WI38 (cell line): Measurements from ENCODE around the gene STYXL2.

Experiments used
- H3K4me3 ChIP-seq: 2 replicates; pipeline ENCODE4 v1.5.1; 2011; ENCODE audit warnings: low read depth, mild to moderate bottlenecking, control low read depth, low read length
- TF ChIP-seq, protein P1 (sequence below): IDR thresholded peaks from 2 replicates; pipeline ENCODE4 v1.5.1; 2012; ENCODE audit warnings: low read depth, mild to moderate bottlenecking, control low read depth, low read length

The STYXL2 gene

DNA sequence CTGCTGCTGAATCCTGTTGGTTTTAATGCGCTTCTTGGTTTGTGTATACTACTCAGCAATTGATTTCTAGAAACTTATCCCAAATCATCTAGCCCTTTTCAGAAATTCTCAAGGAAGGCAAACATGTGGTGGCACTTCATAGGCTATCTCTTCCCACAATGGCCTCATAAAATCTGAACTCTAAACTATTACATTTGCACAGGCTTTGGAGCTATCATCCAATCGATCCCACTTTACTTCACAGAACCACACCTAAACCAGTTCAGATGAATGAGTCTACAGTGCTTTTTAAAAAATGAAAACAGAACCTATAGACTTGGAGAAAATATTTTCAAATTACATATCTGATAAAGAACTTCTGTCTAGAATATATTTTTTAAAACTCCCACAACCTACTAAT is 6.9 kb downstream of the STYXL2 start:
- no peak overlapping the region for H3K4me3 ChIP-seq
- TF ChIP-seq, protein P1, sequence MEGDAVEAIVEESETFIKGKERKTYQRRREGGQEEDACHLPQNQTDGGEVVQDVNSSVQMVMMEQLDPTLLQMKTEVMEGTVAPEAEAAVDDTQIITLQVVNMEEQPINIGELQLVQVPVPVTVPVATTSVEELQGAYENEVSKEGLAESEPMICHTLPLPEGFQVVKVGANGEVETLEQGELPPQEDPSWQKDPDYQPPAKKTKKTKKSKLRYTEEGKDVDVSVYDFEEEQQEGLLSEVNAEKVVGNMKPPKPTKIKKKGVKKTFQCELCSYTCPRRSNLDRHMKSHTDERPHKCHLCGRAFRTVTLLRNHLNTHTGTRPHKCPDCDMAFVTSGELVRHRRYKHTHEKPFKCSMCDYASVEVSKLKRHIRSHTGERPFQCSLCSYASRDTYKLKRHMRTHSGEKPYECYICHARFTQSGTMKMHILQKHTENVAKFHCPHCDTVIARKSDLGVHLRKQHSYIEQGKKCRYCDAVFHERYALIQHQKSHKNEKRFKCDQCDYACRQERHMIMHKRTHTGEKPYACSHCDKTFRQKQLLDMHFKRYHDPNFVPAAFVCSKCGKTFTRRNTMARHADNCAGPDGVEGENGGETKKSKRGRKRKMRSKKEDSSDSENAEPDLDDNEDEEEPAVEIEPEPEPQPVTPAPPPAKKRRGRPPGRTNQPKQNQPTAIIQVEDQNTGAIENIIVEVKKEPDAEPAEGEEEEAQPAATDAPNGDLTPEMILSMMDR, result no peak

DNA sequence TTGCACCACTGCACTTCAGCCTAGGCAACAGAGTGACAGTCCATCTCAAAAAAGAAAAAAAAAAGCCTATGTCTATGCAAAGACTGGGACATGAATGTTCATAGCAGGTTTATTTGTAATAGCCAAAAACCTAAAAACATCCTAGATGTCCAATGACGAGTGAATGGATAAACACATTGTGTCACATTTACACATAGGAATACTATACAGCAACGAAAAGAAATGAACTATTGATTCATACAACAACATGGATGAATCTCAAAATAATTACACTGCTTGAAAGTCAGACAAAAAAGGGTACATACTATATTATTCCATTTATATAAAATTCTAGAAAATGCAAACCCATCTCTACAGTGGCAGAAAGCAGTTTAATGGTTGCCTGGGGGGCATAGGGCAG is 7.9 kb downstream of the STYXL2 start:
- no peak overlapping the region for H3K4me3 ChIP-seq
- TF ChIP-seq, protein P1, result no peak

DNA sequence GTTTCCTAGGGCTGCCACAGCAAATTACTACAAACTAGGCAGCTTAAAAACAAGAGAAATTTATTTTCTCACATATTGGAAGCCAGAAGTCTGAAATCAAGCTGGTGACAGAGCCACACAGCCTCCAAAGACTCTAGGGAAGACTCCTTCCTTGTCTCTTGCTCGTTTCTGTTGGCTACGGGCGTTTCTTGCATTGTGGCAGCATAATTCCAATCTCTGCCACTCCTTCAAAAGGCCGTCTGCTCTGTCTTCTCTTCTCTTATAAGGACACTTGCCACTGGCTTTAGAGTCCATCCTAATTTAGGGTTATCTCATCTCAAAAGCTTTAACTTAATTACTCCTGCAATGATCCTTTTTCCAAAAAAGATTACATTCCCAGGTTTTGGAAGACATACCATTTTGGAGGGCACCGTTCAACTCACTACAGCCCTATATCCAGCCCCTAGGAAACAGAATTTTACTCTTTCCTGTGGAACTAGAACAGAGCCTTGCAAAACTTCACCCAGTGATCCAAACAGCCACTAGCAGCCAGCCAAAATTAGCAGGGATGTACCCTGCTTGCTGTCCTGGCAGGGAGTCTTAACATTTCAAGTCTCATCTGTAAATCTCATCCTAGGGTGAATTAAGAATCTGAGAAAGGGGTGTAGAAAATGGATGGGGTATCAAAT is 9.2 kb downstream of the STYXL2 start:
- TF ChIP-seq, protein P1, result no peak
- H3K4me3 ChIP-seq, result no peak overlapping the region

DNA sequence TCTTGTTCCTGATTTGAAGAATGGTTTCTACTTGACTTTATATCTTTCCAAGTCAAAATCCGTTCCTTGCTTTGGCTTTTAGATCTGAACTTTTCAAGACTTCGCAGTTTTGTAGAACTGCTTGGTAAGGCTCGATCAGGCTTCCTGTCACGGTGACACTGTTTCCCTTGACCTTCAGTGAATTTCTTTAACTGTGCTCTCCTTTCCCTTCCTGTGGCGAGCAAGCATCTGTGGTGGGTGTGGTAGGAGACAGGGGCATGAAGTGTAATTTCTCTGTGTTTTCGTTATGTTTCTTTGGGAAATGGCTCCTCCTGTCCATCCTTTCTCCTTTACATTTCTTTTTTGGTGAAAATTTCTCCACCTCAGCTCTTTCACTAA is 10.4 kb downstream of the STYXL2 start:
- H3K4me3 ChIP-seq, result no peak overlapping the region
- TF ChIP-seq, protein P1, result no peak

DNA sequence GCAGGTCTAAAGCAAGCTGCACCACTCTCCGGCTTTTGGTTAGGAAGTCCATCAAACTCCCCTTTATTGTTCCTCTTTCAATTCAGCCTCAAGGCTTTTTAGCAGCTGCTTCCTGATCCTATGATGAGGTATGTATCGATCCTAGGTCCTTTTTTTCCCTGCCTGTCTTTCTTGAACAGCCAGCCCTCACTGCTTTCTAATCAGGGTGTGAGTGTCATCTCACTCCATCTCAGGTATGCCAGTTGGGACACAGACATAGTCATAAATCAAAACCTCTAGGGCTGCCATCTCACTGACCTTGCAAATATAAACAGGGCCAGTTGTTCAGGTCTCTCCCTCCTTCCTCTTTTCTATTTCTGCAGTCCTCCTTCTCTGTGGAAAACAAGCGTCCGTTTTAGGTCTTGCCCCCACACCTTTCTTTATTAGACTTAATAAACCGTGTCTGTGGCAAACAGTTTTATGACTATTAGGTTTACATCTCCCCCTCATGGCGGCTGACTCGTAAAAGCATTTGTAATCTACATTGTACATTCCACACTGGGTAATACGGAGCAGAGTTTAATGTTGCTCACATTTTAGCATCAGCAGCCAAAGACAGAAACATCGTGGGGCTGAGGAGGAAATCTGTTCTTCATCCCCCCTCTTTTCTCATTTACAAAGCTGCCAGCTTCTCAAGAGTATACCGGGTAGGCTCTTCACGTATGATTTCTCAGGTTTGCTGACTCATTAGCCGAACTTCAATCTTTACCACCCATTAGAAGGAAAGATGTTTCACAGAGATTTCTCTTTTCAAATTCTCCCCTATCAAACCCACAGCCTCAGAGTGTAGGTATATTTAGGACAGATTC is 11.6 kb downstream of the STYXL2 start:
- no peak overlapping the region for H3K4me3 ChIP-seq
- TF ChIP-seq, protein P1, result no peak

DNA sequence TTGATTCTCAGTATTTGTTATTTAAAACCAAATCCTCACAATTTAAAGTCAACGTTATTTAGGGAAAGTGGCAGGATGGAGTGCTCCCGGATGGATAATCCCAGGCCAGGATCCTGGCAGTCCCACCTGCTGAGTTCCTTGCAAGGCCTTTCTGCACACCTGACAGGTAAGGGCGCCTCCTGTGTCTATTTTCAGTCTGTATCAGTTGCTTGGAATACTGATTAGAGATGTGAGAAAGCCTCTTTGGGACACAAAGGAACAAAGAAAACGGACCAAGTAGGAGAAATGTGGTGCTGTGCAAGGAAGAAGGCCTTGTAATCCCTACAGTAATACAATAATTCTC is 12.2 kb downstream of the STYXL2 start:
- TF ChIP-seq, protein P1, result no peak
- no peak overlapping the region for H3K4me3 ChIP-seq

DNA sequence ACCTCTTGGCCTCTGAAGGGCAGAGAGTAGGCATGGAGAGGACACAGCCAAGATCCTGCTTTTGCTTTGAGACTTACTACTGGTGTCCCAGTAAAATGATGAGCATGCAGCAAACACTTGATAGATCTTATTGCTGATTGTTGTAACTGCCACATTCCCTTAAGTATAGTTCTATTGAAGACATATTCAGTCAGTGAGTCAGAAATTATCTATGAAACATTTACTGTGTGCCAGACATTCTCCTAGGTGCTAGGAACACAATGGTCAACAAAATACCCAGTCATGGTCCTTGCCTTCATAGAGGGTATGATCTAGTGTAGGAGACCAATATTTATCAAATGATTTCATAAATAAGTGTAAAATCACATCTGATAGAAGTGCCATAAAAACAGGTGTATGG is 13.6 kb downstream of the STYXL2 start:
- TF ChIP-seq, protein P1, result no peak
- H3K4me3 ChIP-seq, result no peak overlapping the region
